NCI-H345 treated with DMSO at 0.1 percent for 48 hours (cell line): ENCODE measurements around the gene ZFR.

Source experiments
- DNase-seq: peaks from one replicate; lab custom pipeline; 2025; ENCODE audit not compliant: unreplicated experiment; lab: John Stamatoyannopoulos, UW

Gene ZFR

GRCh38 chr5:32365623-32366022 is 78.9 kb downstream of the ZFR start:
- DNase-seq, result no peak

- no peak for DNase-seq
Measured at GRCh38 chr5:32363030-32363429, 81.5 kb downstream of the ZFR start.

DNA sequence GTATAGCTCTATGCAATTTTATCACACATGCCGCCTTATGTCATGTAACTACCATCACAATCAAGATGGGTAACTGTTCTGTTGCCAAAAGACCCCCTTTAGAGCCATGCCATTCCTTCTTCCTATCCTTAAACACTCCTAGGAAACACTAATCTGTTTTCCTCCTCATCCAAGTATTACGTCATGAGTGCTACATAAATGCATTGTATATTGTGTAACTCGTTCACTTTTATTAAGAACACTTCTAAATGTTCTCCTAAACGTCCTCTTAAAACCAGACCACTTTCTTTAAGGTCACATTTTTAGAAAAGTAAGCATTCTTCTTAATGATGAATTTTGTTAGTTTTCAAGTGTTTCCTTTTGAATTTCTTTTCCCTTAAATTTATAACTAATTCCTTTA is 82.0 kb downstream of the ZFR start:
- no peak for DNase-seq

DNA sequence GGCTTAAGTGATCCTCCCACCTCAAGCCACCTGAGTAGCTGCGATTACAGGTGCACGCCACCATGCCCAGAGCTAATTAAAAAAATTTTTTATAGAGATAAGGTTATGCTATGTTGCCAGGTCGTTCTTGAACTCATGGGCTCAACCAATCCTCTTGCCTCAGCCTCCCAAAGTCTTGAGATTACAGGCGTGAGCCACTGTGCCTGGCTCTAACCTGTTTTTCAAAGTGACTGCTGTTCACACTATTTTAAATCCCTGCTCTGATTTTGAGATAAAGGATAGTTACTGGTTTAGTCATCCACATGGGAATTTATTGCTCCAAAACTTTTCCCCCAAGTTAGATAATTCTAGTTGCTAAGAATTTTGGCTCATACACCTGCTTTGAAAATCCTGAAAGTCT is 83.6 kb downstream of the ZFR start:
- DNase-seq, result no peak

- no peak for DNase-seq
Measured at GRCh38 chr5:32358611-32359010, 85.9 kb downstream of the ZFR start.

GRCh38 chr5:32357658-32358057 is 86.9 kb downstream of the ZFR start:
- no peak for DNase-seq

- no peak for DNase-seq
Measured at GRCh38 chr5:32355686-32356085, 88.9 kb downstream of the ZFR start.

- DNase-seq, result no peak
Measured at GRCh38 chr5:32353420-32353819, 91.1 kb downstream of the ZFR start.

- DNase-seq, result no peak
Measured at GRCh38 chr5:32352685-32353084, 91.9 kb downstream of the ZFR start.

GRCh38 chr5:32346869-32347268 is 97.7 kb downstream of the ZFR start:
- no peak for DNase-seq

GRCh38 chr5:32343058-32343672 is 101.4 kb downstream of the ZFR start:
- no peak for DNase-seq

GRCh38 chr5:32342656-32343055 is 101.9 kb downstream of the ZFR start:
- no peak for DNase-seq

- no peak for DNase-seq
Measured at GRCh38 chr5:32339878-32340277, 104.7 kb downstream of the ZFR start.

GRCh38 chr5:32339198-32339597 is 105.3 kb downstream of the ZFR start:
- no peak for DNase-seq

GRCh38 chr5:32332966-32333365 is 111.6 kb downstream of the ZFR start:
- DNase-seq, result no peak

- no peak for DNase-seq
Measured at GRCh38 chr5:32332361-32332760, 112.2 kb downstream of the ZFR start.

DNA sequence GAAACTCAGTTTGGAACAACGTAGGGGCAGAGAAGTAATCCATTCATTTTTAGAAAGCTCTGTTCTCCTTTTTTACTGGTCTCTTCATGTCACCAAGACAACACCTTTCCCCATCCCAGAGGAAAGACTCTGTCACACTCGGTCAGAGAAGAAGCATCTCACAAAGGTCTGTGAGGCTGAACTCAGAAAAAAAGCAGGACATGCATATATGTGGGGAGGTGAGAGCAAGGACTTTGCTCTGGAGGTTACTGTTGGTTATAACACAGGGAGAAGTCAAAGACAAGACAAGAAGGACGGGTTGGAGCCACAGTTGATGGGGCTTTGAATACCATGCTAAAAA is 112.6 kb downstream of the ZFR start:
- no peak for DNase-seq

DNA sequence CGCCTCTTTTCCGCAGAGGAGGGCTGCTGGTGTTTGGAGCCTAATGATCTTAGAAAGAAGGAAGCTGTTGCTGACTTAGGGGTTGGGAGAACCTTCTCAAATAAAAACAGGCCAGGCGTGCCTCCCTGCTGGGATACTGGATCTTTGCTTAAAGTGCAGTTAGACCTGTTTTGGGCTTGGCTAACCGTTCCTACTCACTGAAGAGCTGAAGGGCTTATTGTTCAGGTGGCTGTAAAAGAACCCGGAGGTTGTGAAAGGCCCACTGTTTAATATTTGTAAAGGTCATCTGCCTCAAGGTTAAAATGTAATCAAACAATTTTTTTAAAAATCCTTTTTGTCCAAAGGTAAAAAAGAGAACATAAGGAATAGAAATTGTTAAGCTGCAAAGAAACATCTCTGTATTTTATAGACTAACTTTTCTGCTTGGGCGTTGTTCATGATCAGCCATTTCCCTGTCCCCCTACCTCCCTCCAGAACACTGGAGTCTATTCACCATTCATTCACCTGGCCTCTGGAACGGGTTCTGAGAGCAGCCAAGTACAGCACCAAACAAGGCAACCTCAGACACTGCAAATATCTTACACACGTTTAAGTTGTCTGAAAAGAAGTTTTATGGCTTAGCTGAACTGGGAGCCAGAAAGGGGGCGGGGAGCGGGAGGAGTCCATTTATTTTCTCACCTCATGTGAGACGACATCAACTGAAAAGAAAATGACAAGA is 113.2 kb downstream of the ZFR start:
- no peak for DNase-seq

- DNase-seq, result no peak
Measured at GRCh38 chr5:32330126-32330971, 114.2 kb downstream of the ZFR start.

GRCh38 chr5:32329395-32329834 is 115.1 kb downstream of the ZFR start:
- DNase-seq, result no peak

DNA sequence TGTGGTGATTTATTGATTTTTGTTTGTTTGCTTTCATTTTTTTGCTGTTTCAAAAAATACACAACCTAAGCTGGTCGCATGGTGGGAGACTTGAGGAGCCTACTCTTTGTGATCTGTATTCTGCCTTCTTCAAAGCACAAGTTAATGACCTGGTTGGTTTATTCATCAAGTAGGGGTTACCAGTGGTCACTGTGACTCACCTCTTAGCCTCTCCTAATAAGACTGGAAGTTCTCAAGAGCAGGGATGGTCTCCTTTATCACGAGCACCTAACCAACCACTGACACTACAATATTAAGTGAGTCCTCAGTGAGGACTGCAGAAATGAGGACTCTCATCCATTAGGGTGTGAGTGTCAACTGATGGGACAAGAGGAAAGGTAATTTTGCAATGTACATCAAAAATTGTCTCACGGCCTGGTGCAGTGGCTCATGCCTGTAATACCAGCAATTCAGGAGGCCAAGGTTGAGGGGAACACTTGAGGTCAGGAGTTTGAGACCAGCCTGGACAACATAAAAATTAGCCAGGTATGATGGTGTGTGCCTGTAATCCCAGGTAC is 118.2 kb downstream of the ZFR start:
- no peak for DNase-seq

DNA sequence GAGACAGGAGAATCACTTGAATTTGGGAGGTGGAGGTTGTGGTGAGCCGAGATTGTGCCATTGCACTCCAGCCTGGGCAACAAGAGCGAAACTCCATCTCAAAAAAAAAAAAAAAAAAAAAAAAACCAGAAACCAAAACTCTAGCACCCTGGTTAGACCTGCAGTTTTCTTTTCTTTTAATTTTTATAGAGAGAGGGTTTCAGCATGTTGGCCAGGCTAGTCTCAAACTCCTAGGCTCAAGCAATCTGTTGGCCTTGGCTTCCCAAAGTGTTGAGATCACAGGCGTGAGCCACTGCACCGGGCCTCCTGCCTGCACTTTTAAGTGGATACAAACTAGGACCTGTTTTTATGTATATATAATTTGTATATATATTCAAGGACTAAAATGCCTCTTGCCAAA is 118.9 kb downstream of the ZFR start:
- no peak for DNase-seq
